Measurements from ENCODE around the gene KCNH4. TPM values are rescaled to one million over a fixed set of nuclear protein-coding genes. Genes with fewer than 3 reads are reported as not detected.

Gene KCNH4
- polyA plus RNA-seq, 3 donors, result 0.05 TPM; not detected in 2

DNA sequence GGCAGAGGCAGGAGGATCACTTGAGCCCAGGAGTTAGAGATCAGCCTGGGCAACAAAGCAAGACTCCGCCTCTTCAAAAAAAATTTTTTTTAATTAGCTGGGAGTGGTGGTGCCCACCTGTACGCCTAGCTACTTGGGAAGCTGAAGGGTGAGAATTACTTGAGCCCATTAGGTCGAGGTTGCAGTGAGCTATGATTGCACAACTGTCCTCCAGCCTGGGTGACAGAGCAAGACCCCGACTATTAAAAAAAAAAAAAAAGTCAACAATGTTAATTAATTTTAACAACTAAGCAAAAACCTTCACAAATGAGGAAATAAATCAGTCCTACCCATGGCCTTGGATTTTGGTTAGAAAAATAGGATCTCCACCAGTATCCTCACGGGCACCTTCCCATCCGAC, 73.8 kb downstream of the KCNH4 start:
- H3K36me3 Mint-ChIP-seq, result peaks cover 57 to 67% of the 10 kb centered on the region in 2 donors
- no peaks in the 10 kb centered on the region for H4K20me1 ChIP-seq (ENCODE audit: insufficient read depth, low read length)
- peaks cover 5% of the 10 kb centered on the region for H3K79me2 ChIP-seq (ENCODE audit: insufficient read depth, low read length)
- H3K9me3 Mint-ChIP-seq, result no peaks in the 10 kb centered on the region
- H3K27me3 ChIP-seq (ENCODE audit: control insufficient read depth in 2 of 2, insufficient read depth in 2 of 2, low read length in 2 of 2), result no peaks in the 10 kb centered on the region
- H3K9ac ChIP-seq (ENCODE audit: insufficient read depth, low read length, poor library complexity, severe bottlenecking), result no peak overlapping the region
- intact Hi-C loops (cut with micrococcal nuclease), result no loop called here
- no peaks in the 10 kb centered on the region for H3K9me3 ChIP-seq (replicated peaks in 1 of 2; ENCODE audit: control insufficient read depth in 1 of 2, insufficient read depth in 1 of 2, low read length in 2 of 2)
- peak overlapping the region; percentile 82 for H3K4me2 ChIP-seq (replicated peaks; ENCODE audit: extremely low read depth, low read length, poor library complexity, severe bottlenecking)
- 60% methylated on average over 3 of the region's 6 CpGs for WGBS (ENCODE audit: insufficient coverage)
- H3K27ac ChIP-seq (ENCODE audit: low read depth in 1 of 2, low read length in 2 of 2), result no peak overlapping the region
- peaks cover 14 to 44% of the 10 kb centered on the region in 2 donors for H3K36me3 ChIP-seq (replicated peaks in 1 of 2; ENCODE audit: control insufficient read depth in 1 of 2, insufficient read depth in 2 of 2, low read length in 2 of 2)
- peak overlapping the region; percentile 78 for H2AFZ ChIP-seq (ENCODE audit: insufficient read depth, low read depth, low read length, poor library complexity, severe bottlenecking)
- H3K27ac Mint-ChIP-seq, result no peak overlapping the region
- H3K4me1 Mint-ChIP-seq, result peaks cover 25% of the 10 kb centered on the region
- H3K4me3 Mint-ChIP-seq, result peak overlapping the region; percentile 72 to 79
- peaks cover 20 to 25% of the 10 kb centered on the region in 2 donors for H3K4me1 ChIP-seq (ENCODE audit: control insufficient read depth in 1 of 2, insufficient read depth in 2 of 2, low read length in 2 of 2)
- H3K4me3 ChIP-seq (replicated peaks in 1 of 3; ENCODE audit: low read depth in 2 of 3, low read length in 3 of 3), result peak overlapping the region; percentile 28 to 75 (median 35)
- TF ChIP-seq, protein P1, sequence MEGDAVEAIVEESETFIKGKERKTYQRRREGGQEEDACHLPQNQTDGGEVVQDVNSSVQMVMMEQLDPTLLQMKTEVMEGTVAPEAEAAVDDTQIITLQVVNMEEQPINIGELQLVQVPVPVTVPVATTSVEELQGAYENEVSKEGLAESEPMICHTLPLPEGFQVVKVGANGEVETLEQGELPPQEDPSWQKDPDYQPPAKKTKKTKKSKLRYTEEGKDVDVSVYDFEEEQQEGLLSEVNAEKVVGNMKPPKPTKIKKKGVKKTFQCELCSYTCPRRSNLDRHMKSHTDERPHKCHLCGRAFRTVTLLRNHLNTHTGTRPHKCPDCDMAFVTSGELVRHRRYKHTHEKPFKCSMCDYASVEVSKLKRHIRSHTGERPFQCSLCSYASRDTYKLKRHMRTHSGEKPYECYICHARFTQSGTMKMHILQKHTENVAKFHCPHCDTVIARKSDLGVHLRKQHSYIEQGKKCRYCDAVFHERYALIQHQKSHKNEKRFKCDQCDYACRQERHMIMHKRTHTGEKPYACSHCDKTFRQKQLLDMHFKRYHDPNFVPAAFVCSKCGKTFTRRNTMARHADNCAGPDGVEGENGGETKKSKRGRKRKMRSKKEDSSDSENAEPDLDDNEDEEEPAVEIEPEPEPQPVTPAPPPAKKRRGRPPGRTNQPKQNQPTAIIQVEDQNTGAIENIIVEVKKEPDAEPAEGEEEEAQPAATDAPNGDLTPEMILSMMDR (IDR thresholded peaks at IDR 0.05), result no peak
- no peak for DNase-seq
- H3K27me3 Mint-ChIP-seq (ENCODE audit: low read depth in 3 of 3), result peaks cover 0 to 11% (median 1%) of the 10 kb centered on the region in 3 donors

Other genes with a start within 250 kb of the KCNH4 start
- 10 to 100 TPM; 19.0 to 50.2 (median 47.0) TPM for gene CNP, start 214.3 kb downstream of the KCNH4 start, polyA plus RNA-seq
- 10 to 100 TPM; 29.1 to 79.7 (median 59.6) TPM for gene DNAJC7, start 163.7 kb downstream of the KCNH4 start, polyA plus RNA-seq
- 10 to 100 TPM; 51.1 to 77.1 (median 69.9) TPM for gene NKIRAS2, start 161.1 kb downstream of the KCNH4 start, polyA plus RNA-seq
- gene C17orf113, start 130.5 kb downstream of the KCNH4 start, polyA plus RNA-seq, result under 1 TPM; 0.20 to 0.52 (median 0.28) TPM
- under 1 TPM in 2 of 3 donors, not detected in 1; 0.09 to 0.55 TPM for gene ZNF385C, start 82.7 kb downstream of the KCNH4 start, polyA plus RNA-seq
- 10 to 100 TPM; 13.2 to 46.7 (median 16.0) TPM for gene DHX58, start 68.4 kb downstream of the KCNH4 start, polyA plus RNA-seq
- 10 to 100 TPM in 1 of 3 donors, 1 to 10 TPM in 2; 1.9 to 68.7 (median 2.0) TPM for gene KAT2A, start 59.8 kb downstream of the KCNH4 start, polyA plus RNA-seq
- under 1 TPM in 1 of 3 donors, not detected in 2; 0.04 TPM for gene HSPB9, start 58.3 kb downstream of the KCNH4 start, polyA plus RNA-seq
- 100 to 1,000 TPM; 165 to 204 (median 171) TPM for gene RAB5C, start 26.2 kb downstream of the KCNH4 start, polyA plus RNA-seq
- gene HCRT, start 4.3 kb upstream of the KCNH4 start, polyA plus RNA-seq, result not detected
- 10 to 100 TPM; 20.0 to 31.6 (median 20.6) TPM for gene GHDC, start 13.4 kb upstream of the KCNH4 start, polyA plus RNA-seq
- gene STAT5B, start 95.2 kb upstream of the KCNH4 start, polyA plus RNA-seq, result 100 to 1,000 TPM in 1 of 3 donors, 10 to 100 TPM in 2; 28.5 to 103 (median 47.9) TPM
- 10 to 100 TPM; 30.5 to 91.1 (median 49.8) TPM for gene STAT5A, start 107.4 kb upstream of the KCNH4 start, polyA plus RNA-seq
- gene STAT3, start 207.3 kb upstream of the KCNH4 start, polyA plus RNA-seq, result 100 to 1,000 TPM in 2 of 3 donors, 10 to 100 TPM in 1; 73.0 to 155 (median 110) TPM
- gene CAVIN1, start 242.1 kb upstream of the KCNH4 start, polyA plus RNA-seq, result under 1 TPM in 1 of 3 donors, not detected in 2; 0.01 TPM

Measured in CD14-positive monocyte (primary cell).